SK-MEL-5 (cell line): ENCODE results near the gene TTBK1. TPM values are rescaled to one million over a fixed set of nuclear protein-coding genes. Genes with fewer than 3 reads are reported as not detected.

ENCODE experiments used
- DNase-seq: peaks from one replicate; pipeline ENCODE4 v3.0.0-alpha.2; 2016; ENCODE audit warnings: low read depth, low spot score
- in situ Hi-C: cut with HindIII; loops from 2 replicates; pipeline ENCODE4 v1.10.0; 2016; ENCODE audit warnings: low sequenced_read_pairs, high pct_unique_total_duplicates, low pct_unique_long_range_greater_than_20kb
- polyA plus RNA-seq, 2 experiments: library from polyadenylated mRNA; depleted of rRNA; stranded (reverse); fragments of >200 nt; gene quantifications; 2 replicates each; pipeline ENCODE4 v1.2.3, GENCODE V29; 2015
- total RNA-seq: library from RNA; depleted of rRNA; stranded (reverse); fragments of >200 nt; shearing (Covaris generic); gene quantifications from 2 replicates; pipeline ENCODE4 v1.2.3, GENCODE V29; 2014; rRNA removed

The TTBK1 gene
- total RNA-seq = not detected in 2 replicates
- not detected in 2 replicates for polyA plus RNA-seq (2015; cell fraction: cytosol; rRNA removed)
- not detected in 2 replicates for polyA plus RNA-seq (2015; cell fraction: nucleus; rRNA removed)

DNA sequence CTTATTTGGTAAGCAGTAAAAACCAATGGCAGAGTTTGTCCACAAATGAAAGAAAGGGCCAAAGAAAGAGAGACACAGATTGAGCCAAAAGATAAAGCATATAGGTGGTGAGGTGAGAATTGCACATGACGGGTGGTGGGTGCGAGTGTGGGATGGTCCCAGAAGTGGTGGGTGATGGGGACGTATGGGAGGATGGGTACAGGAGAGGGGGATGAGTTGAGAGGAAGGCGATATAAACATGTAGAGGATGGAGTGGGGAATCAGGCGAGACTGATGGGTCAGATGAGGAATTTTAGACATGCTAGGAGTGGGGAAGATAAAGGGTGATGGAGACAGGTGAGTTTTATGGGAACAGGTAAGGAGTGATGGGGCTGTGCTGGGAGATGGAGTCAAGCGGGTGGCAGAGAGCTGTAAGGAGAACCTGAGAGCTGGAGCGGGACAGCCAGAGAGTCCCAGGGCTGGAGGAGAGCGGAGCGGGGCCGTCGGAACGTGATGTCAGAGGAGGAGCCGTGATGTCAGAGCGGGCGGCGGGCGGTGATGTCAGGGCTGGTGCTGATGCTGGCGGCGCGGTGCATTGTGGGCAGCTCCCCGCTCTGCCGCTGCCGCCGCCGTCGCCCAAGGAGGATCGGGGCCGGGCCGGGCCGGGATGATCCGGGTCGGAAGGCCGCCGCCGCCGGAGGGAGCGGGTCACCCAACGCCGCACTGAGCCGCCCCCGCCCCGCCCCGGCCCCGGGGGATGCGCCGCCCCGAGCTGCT is at the start of gene TTBK1:
Gene TTBK1 (plus strand): TSS at position 574 of the 756 bp plus-strand sequence. CDS start 3,180 bp downstream, outside the sequence.
- DNase-seq = no peak
- in situ Hi-C loops = no loop called here

DNA sequence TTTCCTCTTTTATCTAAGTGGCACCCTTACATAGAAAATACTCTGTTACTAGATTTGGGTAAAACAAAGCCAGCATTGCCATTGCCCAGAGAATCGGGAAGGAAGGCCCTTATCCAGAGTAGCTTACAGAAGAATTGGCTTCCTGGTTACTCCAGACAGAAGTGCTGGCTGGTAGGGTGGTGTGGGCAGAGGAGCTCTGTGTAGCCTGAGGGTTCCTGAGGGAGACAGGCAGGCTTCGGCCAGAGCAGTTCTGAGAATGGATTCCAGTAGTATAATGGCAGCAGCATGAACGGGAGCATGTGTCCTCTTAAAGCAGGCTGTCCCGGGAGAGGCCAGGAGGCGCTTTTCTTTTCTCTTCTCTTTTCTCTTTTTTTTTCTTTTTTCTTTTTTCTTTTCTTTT is 49.4 kb upstream of the TTBK1 start:
- in situ Hi-C loops = no loop called here
- no peak for DNase-seq

DNA sequence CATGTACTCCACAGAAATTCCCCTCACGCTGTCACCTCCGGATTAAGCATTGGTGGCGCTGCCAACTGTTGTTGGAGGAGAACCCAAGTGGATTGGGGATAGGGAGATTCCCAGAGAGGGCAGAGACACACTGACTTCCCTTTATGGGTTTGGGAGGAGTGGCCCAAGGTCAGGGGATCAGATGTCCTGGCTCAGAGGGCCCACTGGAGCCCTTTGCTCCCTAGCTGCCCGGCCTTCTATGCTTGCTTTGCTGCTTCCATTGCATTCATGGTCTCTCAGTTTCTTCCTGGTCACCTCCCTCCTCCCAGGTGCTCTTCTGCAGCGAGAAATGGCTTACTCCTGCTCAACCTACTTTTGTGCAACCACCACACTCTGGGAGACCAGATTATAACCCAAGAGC is 46.9 kb upstream of the TTBK1 start:
- in situ Hi-C loops = no loop called here

DNA sequence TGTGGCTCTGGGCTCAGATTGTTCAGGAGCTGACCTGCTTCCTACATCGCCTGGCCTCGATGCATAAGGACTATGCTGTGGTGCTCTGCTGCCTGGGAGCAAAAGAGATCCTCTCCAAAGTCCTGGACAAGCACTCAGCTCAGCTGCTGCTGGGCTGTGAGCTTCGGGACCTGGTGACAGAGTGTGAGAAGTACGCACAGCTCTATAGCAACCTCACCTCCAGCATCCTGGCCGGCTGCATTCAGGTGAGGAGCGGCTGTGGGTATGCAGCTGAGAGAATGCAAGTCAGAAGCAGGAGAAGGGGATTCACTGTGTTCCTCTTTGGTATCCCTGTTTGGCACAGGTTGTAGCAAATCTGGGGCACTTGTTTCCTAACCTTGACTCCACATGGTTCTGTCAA is 43.4 kb upstream of the TTBK1 start:
- in situ Hi-C loops = no loop called here

More for the DNA sequence above, 46.9 kb upstream of the TTBK1 start:
- no peak for DNase-seq

DNA sequence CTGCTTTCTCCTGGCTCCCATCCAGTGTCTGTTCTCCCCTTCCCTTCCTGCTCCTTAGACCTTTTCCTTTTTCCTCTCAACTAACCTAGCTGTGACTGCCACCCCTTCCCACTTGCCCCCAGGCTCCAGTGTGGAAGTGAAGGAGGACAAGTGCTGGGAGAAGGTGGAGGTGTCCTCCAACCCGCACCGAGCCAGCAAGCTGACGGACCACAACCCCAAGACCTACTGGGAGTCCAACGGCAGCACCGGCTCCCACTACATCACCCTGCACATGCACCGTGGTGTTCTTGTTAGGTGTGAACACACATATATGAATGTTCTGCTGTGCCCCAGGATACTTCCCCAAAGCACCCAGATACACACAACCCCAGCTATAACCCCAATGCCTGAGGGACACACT is 42.7 kb upstream of the TTBK1 start:
- no peak for DNase-seq
- in situ Hi-C loops = no loop called here

More for the DNA sequence above, 43.4 kb upstream of the TTBK1 start:
- DNase-seq = no peak

DNA sequence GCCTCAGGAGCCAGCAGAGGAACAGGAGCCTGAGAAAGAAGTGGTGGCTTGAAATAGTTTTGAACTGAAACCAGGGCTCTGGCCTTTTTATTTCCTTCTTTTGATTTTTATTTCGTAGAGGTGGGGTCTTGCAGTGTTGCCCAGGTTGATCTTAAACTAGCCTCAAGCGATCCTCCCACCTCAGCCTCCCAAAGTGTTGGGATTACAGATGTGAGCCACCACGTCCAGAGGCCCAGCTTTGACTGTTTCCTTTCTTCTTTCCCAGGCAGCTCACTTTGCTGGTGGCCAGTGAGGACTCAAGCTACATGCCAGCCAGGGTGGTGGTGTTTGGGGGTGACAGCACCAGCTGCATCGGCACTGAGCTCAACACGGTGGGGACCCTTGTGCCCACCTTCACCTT is 40.8 kb upstream of the TTBK1 start:
- no peak for DNase-seq
- in situ Hi-C loops = no loop called here

DNA sequence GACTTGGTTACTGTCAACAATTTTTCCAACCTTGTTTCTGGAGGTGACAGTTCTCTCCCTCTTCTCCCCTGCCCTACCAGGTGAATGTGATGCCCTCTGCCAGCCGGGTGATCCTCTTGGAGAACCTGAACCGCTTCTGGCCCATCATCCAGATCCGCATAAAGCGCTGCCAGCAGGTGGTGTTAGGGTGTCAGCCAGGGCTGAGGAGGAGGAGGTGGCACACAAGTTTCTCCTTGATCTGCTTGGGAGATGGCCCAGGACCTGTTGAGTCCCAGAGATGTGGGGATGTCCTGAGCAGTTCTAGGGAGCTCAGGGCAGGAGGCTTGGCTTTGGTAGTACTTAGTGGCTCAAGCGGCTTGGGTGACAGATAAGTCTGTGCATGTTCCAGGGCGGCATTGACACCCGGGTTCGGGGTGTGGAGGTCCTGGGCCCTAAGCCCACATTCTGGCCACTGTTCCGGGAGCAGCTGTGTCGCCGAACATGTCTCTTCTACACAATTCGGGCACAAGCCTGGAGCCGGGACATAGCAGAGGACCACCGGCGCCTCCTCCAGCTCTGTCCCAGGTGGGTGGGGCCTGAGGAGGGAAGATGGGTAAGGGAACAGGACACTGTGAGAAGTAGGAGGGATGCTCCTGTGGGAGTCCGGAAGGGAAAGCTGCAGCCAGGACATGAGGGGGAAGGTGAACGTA is 40.1 kb upstream of the TTBK1 start:
- no peak for DNase-seq
- in situ Hi-C loops = no loop called here

DNA sequence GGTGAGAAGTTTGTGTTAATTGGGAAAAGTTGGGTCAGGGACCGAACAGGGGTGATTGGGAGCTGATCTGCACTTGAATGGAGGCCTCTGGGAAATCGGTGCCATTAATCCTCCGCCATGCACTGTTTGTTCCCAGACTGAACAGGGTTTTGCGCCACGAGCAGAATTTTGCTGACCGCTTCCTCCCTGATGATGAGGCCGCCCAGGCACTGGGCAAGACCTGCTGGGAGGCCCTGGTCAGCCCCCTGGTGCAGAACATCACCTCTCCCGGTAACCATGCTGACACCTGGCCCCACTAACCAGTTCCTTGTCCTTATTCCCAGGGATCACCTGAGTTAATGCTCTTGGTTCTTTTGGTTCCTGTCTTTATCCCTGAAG is 39.6 kb upstream of the TTBK1 start:
- no peak for DNase-seq
- in situ Hi-C loops = no loop called here

DNA sequence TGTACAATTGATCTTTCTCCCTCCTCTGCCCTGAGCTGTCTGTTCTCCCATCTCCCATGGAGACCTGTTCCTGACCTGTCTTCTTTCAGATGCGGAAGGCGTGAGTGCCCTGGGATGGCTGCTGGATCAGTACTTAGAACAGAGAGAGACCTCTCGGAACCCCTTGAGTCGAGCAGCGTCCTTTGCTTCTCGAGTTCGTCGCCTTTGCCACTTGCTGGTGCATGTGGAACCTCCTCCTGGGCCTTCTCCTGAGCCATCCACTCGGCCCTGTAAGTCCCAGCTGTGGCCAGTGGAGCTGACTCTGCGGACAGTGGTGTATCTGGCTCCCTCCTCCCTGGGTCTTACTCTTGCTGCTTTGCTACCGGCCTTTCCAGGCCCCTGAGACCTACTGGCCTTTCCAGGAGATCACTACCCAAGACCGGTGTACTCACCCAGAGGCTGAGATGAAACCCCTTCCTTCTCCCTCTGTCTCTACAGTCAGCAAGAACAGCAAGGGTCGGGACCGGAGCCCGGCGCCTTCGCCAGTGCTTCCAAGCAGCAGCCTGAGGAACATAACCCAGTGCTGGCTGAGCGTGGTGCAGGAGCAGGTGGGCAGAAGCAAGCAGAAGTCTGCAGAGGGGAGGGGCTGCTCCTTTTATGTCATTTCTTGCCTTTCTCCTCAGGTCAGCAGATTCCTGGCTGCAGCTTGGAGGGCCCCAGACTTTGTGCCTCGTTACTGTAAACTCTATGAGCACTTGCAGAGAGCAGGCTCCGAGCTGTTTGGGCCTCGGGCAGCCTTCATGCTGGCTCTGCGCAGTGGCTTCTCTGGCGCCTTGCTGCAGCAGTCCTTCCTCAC is 38.8 kb upstream of the TTBK1 start:
- no peak for DNase-seq
- in situ Hi-C loops = no loop called here

DNA sequence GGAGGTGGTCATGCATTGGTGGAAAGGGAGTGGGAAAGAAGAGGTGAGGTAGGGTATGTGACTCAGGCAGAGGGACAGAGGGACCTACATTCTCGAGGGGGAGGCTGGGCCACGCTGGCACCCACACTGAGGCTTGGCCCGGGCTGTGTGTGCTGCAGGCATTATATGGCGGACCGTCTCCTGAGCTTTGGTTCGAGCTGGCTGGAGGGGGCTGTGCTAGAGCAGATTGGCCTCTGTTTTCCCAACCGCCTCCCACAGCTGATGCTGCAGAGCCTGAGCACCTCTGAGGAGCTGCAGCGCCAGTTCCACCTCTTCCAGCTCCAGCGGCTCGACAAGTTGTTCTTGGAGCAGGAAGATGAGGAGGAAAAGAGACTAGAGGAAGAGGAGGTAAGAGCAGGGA is 37.4 kb upstream of the TTBK1 start:
- in situ Hi-C loops = no loop called here
- no peak for DNase-seq

DNA sequence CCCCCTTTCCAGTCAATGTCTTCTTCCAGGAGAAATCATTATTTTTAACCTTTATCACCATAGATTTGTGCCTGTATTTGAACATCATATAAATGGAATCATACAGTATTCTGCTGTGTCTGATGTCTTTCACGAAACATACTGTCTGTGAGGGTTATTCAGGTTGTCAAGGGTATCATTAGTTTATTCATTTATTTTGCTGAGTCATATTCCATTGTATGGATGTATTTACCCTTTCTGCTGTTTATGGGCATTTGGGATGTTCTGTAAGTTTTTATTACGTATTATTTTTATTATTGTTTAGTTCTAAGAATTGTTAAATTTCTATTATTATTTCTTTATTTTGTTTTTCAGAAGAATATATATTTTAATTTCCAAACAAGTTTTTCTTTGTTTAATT is 36.0 kb upstream of the TTBK1 start:
- in situ Hi-C loops = no loop called here
- DNase-seq = no peak

DNA sequence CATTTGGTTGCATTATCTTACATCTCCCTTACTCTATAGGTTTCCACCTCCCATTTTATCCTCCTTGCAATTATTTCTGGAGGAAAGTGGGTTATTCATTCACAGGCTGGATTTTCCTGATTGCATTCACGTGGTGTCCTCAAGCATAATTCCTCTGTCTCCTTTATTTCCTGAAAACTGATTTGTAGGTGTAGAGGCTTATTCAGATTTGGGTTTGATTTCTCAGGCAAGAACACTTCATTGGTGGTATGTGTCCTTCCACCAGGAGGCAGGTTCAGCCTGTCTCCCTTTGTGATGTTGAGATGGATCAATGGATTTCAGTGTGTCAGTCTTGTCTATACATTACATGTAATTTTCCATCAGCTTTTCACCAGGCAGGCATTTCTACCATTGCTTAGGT is 31.3 kb upstream of the TTBK1 start:
- in situ Hi-C loops = no loop called here
- no peak for DNase-seq

DNA sequence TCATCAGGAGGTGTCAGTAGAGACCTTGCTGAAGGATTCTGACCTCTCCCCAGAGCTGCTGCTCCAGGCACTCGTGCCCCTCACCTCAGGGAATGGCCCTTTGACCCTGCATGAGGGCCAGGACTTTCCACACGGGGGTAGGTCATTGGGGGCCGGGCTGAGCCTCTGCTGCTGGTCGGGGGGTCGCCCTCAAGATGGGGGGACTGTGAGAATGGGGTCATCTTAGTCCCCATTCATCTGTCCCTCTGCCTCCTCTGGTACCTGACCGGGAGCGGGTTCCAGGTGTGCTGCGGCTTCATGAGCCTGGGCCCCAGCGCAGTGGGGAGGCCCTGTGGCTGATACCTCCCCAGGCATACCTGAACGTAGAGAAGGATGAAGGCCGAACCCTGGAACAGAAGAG is 29.9 kb upstream of the TTBK1 start:
- no peak for DNase-seq
- in situ Hi-C loops = no loop called here

DNA sequence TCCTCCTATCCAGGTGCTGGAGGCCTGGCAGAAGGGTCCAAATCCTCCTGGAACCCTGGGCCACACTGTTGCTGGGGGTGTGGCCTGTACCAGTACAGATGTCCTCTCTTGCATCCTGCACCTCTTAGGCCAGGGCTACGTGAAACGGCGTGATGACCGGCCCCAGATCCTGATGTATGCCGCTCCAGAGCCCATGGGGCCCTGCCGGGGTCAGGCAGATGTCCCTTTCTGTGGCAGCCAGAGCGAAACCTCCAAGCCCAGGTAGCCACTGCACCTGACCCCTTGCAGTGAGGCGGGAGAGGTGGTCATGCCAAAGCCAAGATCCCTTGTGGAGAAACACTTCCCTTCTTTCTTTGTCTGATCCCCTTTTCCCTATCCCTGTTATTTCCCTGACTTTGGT is 28.2 kb upstream of the TTBK1 start:
- in situ Hi-C loops = no loop called here
- DNase-seq = no peak

DNA sequence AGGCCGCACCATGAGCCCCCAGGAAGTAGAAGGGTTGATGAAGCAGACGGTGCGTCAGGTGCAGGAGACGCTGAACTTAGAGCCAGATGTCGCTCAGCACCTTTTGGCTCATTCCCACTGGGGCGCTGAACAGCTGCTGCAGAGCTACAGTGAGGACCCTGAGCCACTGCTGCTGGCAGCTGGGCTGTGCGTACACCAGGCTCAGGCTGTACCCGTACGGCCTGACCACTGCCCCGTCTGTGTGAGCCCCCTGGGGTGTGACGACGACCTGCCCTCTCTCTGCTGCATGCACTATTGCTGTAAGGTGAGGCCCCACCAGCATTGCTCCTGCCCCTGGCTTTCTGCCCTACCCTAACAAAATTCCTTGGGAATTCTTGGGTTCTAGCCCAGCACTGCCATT is 27.1 kb upstream of the TTBK1 start:
- in situ Hi-C loops = no loop called here
- DNase-seq = no peak

DNA sequence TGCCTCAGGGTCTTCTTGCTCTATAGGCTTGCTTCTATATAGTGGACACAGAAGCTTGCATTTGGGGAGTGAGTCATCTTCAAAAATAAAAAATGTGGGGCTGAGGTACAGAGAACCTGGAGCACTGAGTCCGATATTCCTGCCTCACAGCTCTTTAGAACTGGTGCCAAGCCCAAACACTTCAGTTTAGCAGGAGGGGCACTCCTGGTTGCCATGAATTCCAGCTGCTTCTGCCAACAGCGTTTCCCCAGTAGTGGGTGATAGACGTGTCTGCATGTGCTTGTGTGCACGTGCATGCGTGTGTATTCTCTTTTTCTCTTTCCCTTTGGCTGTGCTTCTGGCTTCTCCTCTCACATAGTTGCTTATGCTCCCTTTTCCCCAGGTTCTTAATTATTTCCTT is 25.9 kb upstream of the TTBK1 start:
- no peak for DNase-seq
- in situ Hi-C loops = no loop called here

DNA sequence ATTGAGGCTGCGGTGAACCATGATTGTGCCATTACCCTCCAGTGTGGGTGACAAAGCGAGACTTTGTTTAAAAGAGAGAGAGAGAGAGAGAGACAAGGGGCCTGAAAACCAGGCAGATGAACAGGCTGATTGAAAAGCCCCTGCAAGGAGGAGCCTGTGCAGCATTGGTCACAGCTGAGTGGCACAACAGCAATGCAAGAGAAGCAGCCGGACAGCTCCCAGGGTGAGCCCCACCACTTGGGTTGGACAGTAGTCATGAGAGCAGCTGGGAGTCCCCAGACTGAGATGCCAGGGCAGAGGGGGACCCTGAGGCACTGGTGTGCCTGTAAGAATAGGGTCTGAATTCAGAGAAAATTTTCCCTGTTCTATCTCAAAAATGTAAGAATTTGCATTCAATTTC is 24.2 kb upstream of the TTBK1 start:
- in situ Hi-C loops = no loop called here
- DNase-seq = no peak

DNA sequence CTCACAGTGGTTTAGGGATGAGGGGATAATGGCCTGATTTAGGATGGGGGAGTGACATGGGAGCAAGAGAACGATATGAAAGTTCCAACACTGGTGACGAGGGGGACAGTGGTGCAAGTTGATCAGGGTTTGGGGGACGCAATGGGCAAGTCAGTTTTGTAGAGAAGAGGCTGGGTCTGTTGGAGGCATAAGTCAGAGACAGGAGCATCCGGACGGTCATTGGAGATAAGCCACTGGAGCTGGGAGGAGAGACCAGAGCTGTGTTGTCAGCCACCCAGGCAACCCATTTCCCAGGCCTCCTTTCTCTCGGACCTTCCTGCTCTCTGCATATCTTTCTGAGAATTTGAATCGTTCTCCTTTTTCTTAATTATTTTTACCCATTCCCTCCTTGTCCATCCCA is 23.5 kb upstream of the TTBK1 start:
- no peak for DNase-seq
- in situ Hi-C loops = no loop called here
